Activated CD8-positive, alpha-beta memory T cell treated with anti-CD3 and anti-CD28 coated beads, Interleukin-2, amount 50 U/mL, for 24 hours (primary cell): Measurements from ENCODE around the gene NAV2.

Experiments
- DNase-seq: peaks from one replicate; pipeline ENCODE4 v3.0.0-alpha.2; 2020; ENCODE audit errors: extremely low read depth

Gene NAV2

GRCh38 chr11:19805827-19806226, 93.2 kb downstream of the NAV2 start:
- DNase-seq: no peak

GRCh38 chr11:19806251-19806650, 93.6 kb downstream of the NAV2 start:
- no peak for DNase-seq

- DNase-seq: no peak
Observed at GRCh38 chr11:19808076-19808911, 95.7 kb downstream of the NAV2 start.

- no peak for DNase-seq
Observed at GRCh38 chr11:19810852-19811251, 98.2 kb downstream of the NAV2 start.

- no peak for DNase-seq
Observed at GRCh38 chr11:19811380-19811779, 98.7 kb downstream of the NAV2 start.

GRCh38 chr11:19812096-19812495, 99.5 kb downstream of the NAV2 start:
- no peak for DNase-seq

- no peak for DNase-seq
Observed at GRCh38 chr11:19812710-19813109, 100.1 kb downstream of the NAV2 start.

GRCh38 chr11:19813158-19813879, 100.7 kb downstream of the NAV2 start:
- DNase-seq: no peak

GRCh38 chr11:19814421-19814820, 101.8 kb downstream of the NAV2 start:
- DNase-seq: no peak

- no peak for DNase-seq
Observed at GRCh38 chr11:19816040-19816439, 103.4 kb downstream of the NAV2 start.

GRCh38 chr11:19816817-19817216, 104.2 kb downstream of the NAV2 start:
- no peak for DNase-seq

GRCh38 chr11:19817265-19817851, 104.7 kb downstream of the NAV2 start:
- no peak for DNase-seq

GRCh38 chr11:19817870-19818269, 105.2 kb downstream of the NAV2 start:
- no peak for DNase-seq

- no peak for DNase-seq
Observed at GRCh38 chr11:19818619-19819018, 106.0 kb downstream of the NAV2 start.

- DNase-seq: no peak
Observed at GRCh38 chr11:19819148-19819547, 106.5 kb downstream of the NAV2 start.

GRCh38 chr11:19820100-19820499, 107.5 kb downstream of the NAV2 start:
- DNase-seq: no peak

GRCh38 chr11:19821412-19821875, 108.8 kb downstream of the NAV2 start:
- no peak for DNase-seq

- DNase-seq: no peak
Observed at GRCh38 chr11:19821993-19822392, 109.4 kb downstream of the NAV2 start.

GRCh38 chr11:19822531-19822930, 109.9 kb downstream of the NAV2 start:
- DNase-seq: no peak

- no peak for DNase-seq
Observed at GRCh38 chr11:19826606-19827005, 114.0 kb downstream of the NAV2 start.

GRCh38 chr11:19827399-19828135, 114.9 kb downstream of the NAV2 start:
- DNase-seq: no peak
